Peyer's patch (tissue), 4 donors: ENCODE measurements around the gene ATP2B2.

Experiments used
- POLR2A ChIP-seq, 2 donors: fragments of 450-650 bp; IDR thresholded peaks; one replicate each; pipeline ENCODE4 v1.5.1; 2017; ENCODE audit warnings: antibody characterized with exemption in 2 of 2, mild to moderate bottlenecking in 2 of 2, moderate library complexity in 2 of 2
- TF ChIP-seq, protein P1 (sequence below), 6 experiments: fragments of 450-650 bp in 4 of 6; fragments of 200-600 bp in 2 of 6; sonication (generic) in 1 of 6; IDR thresholded peaks; one replicate each; pipeline ENCODE4 v1.5.1; 2017 to 2019; ENCODE audit warnings: antibody characterized with exemption in 6 of 6, mild to moderate bottlenecking in 3 of 6, moderate library complexity in 1 of 6

GRCh38 chr3:10379961-10380360 lies 125.4 kb downstream of the ATP2B2 start:
- TF ChIP-seq, protein P1, sequence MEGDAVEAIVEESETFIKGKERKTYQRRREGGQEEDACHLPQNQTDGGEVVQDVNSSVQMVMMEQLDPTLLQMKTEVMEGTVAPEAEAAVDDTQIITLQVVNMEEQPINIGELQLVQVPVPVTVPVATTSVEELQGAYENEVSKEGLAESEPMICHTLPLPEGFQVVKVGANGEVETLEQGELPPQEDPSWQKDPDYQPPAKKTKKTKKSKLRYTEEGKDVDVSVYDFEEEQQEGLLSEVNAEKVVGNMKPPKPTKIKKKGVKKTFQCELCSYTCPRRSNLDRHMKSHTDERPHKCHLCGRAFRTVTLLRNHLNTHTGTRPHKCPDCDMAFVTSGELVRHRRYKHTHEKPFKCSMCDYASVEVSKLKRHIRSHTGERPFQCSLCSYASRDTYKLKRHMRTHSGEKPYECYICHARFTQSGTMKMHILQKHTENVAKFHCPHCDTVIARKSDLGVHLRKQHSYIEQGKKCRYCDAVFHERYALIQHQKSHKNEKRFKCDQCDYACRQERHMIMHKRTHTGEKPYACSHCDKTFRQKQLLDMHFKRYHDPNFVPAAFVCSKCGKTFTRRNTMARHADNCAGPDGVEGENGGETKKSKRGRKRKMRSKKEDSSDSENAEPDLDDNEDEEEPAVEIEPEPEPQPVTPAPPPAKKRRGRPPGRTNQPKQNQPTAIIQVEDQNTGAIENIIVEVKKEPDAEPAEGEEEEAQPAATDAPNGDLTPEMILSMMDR (IDR thresholded peaks at IDR 0.05) = no peak
- TF ChIP-seq POLR2A (IDR thresholded peaks at IDR 0.05) = no peak
